MCF 10A (cell line): Measurements from ENCODE around the gene IRAK2. TPM values are rescaled to one million over a fixed set of nuclear protein-coding genes. Genes with fewer than 3 reads are reported as not detected.
A peak's percentile ranks its signal among the peaks of the same experiment; 100 is the strongest.

Experiments
- BruUV-seq: library from RNA; stranded (reverse); fragments of 400-500 nt; replicated peaks from 2 replicates; lab custom pipeline; 2021; lab: Mats Ljungman, UMichigan
- CTCF ChIA-PET: fragments of 300-600 bp; sonication (Branson Sonifier 250); formaldehyde crosslinking; extraction: SDS; loops from one replicate; lab custom pipeline; 2021; ENCODE audit warnings: antibody characterized with exemption, inconsistent platforms; lab: Yijun Ruan, JAX
- POLR2A ChIA-PET: fragments of 300-600, 350-650 bp; sonication (Branson Sonifier 250); formaldehyde crosslinking; extraction: SDS; loops from one replicate; lab custom pipeline; 2020; ENCODE audit warnings: antibody characterized with exemption, inconsistent platforms; lab: Yijun Ruan, JAX
- DNase-seq: peaks from one replicate; pipeline ENCODE4 v3.0.0-alpha.2; 2018; ENCODE audit not compliant: unreplicated experiment
- H3K27ac Mint-ChIP-seq: one replicate; pipeline ENCODE4 v1.8.0; 2022; ENCODE audit warnings: mild to moderate bottlenecking, low read depth, mixed read lengths; ENCODE audit not compliant: unreplicated experiment
- H3K27me3 Mint-ChIP-seq: one replicate; pipeline ENCODE4 v1.8.0; 2022; ENCODE audit warnings: mixed read lengths; ENCODE audit not compliant: insufficient read depth, unreplicated experiment
- H3K36me3 Mint-ChIP-seq: one replicate; pipeline ENCODE4 v1.8.0; 2022; ENCODE audit warnings: mild to moderate bottlenecking, moderate library complexity, mixed read lengths; ENCODE audit not compliant: insufficient read depth, unreplicated experiment
- H3K4me1 Mint-ChIP-seq: one replicate; pipeline ENCODE4 v1.8.0; 2022; ENCODE audit warnings: mixed read lengths; ENCODE audit not compliant: insufficient read depth, unreplicated experiment
- H3K4me3 Mint-ChIP-seq: one replicate; pipeline ENCODE4 v1.8.0; 2022; ENCODE audit warnings: mild to moderate bottlenecking, moderate library complexity, mixed read lengths; ENCODE audit not compliant: unreplicated experiment
- H3K9me3 Mint-ChIP-seq: one replicate; pipeline ENCODE4 v1.8.0; 2022; ENCODE audit warnings: mixed read lengths; ENCODE audit not compliant: unreplicated experiment
- intact Hi-C: fragments of 100-400 bp; cut with micrococcal nuclease; formaldehyde crosslinking; loops from 2 replicates; pipeline ENCODE4 v1.14.1; 2022
- total RNA-seq: library from RNA; stranded (reverse); gene quantifications from 2 replicates; pipeline ENCODE4 v1.2.3, GENCODE V29; 2022
- TF ChIP-seq, protein P1 (sequence below): fragments of 200-600 bp; IDR thresholded peaks from one replicate; pipeline ENCODE4 v1.8.0; 2022; ENCODE audit warnings: antibody characterized with exemption, mild to moderate bottlenecking; ENCODE audit not compliant: unreplicated experiment

Gene IRAK2
- total RNA-seq, 1 experiment from 2014 or later: 6.0 TPM

DNA sequence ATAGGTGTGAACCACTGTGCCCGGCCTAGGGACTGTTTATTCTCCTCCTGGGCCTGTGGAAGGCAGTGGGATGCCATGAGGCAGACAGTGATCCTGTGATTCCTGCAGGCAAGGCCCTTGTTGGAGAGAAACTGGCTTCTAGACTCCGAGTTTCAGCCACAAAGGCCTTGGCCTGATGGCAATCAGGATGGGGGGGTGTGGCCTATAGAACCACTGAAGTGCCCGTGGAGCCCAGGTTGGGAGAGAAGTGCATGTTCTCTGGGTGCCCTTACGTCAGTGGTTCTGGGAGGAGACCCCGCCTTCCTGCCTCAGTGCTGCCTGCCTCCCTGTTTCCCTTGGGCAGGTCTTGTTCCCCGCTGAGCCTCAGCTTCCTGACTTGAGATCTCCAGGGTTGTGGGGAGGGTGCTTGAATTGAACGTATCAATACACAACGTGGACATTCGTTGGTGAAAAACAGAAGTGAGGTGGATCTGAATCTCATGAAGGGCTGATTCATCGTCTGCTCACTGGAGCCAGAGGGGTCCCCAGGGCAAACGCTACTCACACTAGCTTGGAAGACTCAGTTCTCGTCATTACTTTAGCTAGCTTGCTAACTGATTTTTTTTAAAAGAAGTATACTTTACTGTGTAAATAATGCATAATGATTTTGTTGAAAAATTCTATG lies 31.8 kb downstream of the IRAK2 start:
- intact Hi-C loops: no loop called here
- ChIA-PET POLR2A (interaction anchor here (0.6 to 1.0 kb wide), 3 partner anchors 9 to 1529 kb away, joined by 3 read pairs; no protein-coding TSS in a partner anchor), CTCF (interaction anchor here (0.6 to 1.0 kb wide), 2 partner anchors 18 kb away, joined by 3 to 4 read pairs; no protein-coding TSS in a partner anchor)
- H3K27me3 Mint-ChIP-seq: no peaks in the 10 kb centered on the region
- peaks cover 8% of the 10 kb centered on the region for H3K36me3 Mint-ChIP-seq
- BruUV-seq: no TSS peak
- H3K4me1 Mint-ChIP-seq: peaks cover 45% of the 10 kb centered on the region
- no peak for DNase-seq
- no peak overlapping the region for H3K27ac Mint-ChIP-seq
- TF ChIP-seq, protein P1, sequence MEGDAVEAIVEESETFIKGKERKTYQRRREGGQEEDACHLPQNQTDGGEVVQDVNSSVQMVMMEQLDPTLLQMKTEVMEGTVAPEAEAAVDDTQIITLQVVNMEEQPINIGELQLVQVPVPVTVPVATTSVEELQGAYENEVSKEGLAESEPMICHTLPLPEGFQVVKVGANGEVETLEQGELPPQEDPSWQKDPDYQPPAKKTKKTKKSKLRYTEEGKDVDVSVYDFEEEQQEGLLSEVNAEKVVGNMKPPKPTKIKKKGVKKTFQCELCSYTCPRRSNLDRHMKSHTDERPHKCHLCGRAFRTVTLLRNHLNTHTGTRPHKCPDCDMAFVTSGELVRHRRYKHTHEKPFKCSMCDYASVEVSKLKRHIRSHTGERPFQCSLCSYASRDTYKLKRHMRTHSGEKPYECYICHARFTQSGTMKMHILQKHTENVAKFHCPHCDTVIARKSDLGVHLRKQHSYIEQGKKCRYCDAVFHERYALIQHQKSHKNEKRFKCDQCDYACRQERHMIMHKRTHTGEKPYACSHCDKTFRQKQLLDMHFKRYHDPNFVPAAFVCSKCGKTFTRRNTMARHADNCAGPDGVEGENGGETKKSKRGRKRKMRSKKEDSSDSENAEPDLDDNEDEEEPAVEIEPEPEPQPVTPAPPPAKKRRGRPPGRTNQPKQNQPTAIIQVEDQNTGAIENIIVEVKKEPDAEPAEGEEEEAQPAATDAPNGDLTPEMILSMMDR: no peak
- no peaks in the 10 kb centered on the region for H3K9me3 Mint-ChIP-seq
- H3K4me3 Mint-ChIP-seq: no peak overlapping the region

GRCh38 chr3:10198226-10198625 lies 33.5 kb downstream of the IRAK2 start:
- intact Hi-C loops: no loop called here
- ChIA-PET POLR2A (no interaction called here), CTCF (no interaction called here)
- Mint-ChIP-seq H3K4me3 (no peak overlapping the region), H3K4me1 (peaks cover 32% of the 10 kb centered on the region), H3K9me3 (no peaks in the 10 kb centered on the region), H3K27me3 (no peaks in the 10 kb centered on the region), H3K27ac (peak overlapping the region; percentile 73), H3K36me3 (peaks cover 11% of the 10 kb centered on the region)
- no TSS peak for BruUV-seq
- TF ChIP-seq, protein P1: no peak
- DNase-seq: no peak

DNA sequence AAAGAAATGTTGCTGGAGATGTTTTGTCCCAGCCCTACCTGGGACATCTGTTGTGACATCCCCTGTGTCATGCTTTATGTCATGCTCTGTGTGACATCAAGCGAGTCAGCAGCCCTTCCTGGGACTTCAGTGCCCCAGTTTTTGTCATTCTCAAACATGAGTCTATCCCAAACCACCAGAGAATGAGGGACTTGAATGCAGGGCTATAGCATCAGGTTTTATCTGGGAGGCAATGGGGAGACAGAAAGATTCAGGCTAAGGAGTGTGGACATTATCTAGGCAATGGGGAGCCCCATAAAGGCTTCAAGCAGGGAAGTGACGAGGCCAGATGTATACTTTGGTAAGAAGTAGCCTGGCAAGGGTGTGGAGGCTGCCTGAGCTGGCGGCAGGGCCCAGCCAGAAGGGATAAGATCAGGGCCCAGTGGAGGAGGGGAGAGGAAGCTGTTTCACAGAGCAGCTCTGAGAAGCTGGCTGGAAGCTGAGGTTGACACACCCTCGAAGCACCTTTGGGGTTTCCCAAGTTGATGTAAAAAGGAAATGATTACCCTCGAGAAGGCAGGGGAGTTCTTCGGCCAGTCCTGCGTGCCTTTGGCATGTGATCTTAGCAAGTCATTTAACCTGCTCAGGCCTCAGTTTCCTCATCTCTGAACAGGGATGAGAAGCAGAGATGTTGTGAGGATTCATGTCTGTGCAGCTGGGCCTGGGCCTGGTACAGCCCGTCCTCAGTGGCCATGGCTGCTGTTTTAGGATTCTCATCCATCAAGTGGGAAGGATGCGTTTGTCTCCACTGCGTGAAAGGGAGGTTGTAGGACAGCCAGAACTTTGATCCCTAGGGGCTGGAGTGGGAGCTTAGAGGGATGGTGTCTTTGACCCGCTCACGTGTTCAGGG lies 34.3 kb downstream of the IRAK2 start:
- CTCF ChIA-PET: interaction anchor here (0.6 to 1.0 kb wide), 5 partner anchors 9 to 483 kb away, joined by 3 to 7 read pairs (median 3); no protein-coding TSS in a partner anchor
- POLR2A ChIA-PET: interaction anchor here (0.6 to 1.3 kb wide), 5 partner anchors 9 to 205 kb away, joined by 3 to 5 read pairs (median 3); no protein-coding TSS in a partner anchor

More for the DNA sequence above, 34.3 kb downstream of the IRAK2 start:
- Mint-ChIP-seq H3K9me3 (no peaks in the 10 kb centered on the region), H3K36me3 (peaks cover 11% of the 10 kb centered on the region), H3K4me3 (no peak overlapping the region), H3K27me3 (no peaks in the 10 kb centered on the region), H3K27ac (peak overlapping the region; percentile 73), H3K4me1 (peaks cover 28% of the 10 kb centered on the region)
- intact Hi-C loops: no loop called here
- TF ChIP-seq, protein P1: no peak
- DNase-seq: peak; percentile 85
- TSS peak; percentile 69 for BruUV-seq
